NCI-H2196 treated with DMSO at 0.1 percent for 48 hours (cell line): ENCODE measurements around the gene CLDN5.

Experiments
- DNase-seq: peaks from one replicate; lab custom pipeline; 2025; ENCODE audit not compliant: unreplicated experiment; lab: John Stamatoyannopoulos, UW

The CLDN5 gene

GRCh38 chr22:19522881-19523239 is 1.4 kb downstream of the CLDN5 start:
- no peak for DNase-seq

GRCh38 chr22:19522190-19522880 is 1.9 kb downstream of the CLDN5 start:
- DNase-seq, result peak; percentile 12

GRCh38 chr22:19520566-19521305 is 3.5 kb downstream of the CLDN5 start:
- DNase-seq, result no peak

- no peak for DNase-seq
Observed at GRCh38 chr22:19520007-19520406, 4.2 kb downstream of the CLDN5 start.

- no peak for DNase-seq
Observed at GRCh38 chr22:19519041-19519926, 4.9 kb downstream of the CLDN5 start.

- DNase-seq, result no peak
Observed at GRCh38 chr22:19518635-19519034, 5.6 kb downstream of the CLDN5 start.

GRCh38 chr22:19517919-19518611 is 6.1 kb downstream of the CLDN5 start:
- DNase-seq, result no peak

GRCh38 chr22:19517171-19517500 is 7.1 kb downstream of the CLDN5 start:
- DNase-seq, result no peak

GRCh38 chr22:19516378-19517170 is 7.6 kb downstream of the CLDN5 start:
- DNase-seq, result no peak

GRCh38 chr22:19515654-19516377 is 8.4 kb downstream of the CLDN5 start:
- no peak for DNase-seq

- peak; percentile 34 for DNase-seq
Observed at GRCh38 chr22:19514831-19515565, 9.2 kb downstream of the CLDN5 start.

- DNase-seq, result no peak
Observed at GRCh38 chr22:19513823-19514222, 10.4 kb downstream of the CLDN5 start.

GRCh38 chr22:19510919-19511341 is 13.3 kb downstream of the CLDN5 start:
- no peak for DNase-seq

- DNase-seq, result no peak
Observed at GRCh38 chr22:19509923-19510322, 14.3 kb downstream of the CLDN5 start.

GRCh38 chr22:19509191-19509590 is 15.0 kb downstream of the CLDN5 start:
- no peak for DNase-seq

- DNase-seq, result no peak
Observed at GRCh38 chr22:19508024-19508776, 16.0 kb downstream of the CLDN5 start.

- no peak for DNase-seq
Observed at GRCh38 chr22:19507534-19507861, 16.7 kb downstream of the CLDN5 start.

- no peak for DNase-seq
Observed at GRCh38 chr22:19506212-19506611, 18.0 kb downstream of the CLDN5 start.

- no peak for DNase-seq
Observed at GRCh38 chr22:19505735-19506126, 18.5 kb downstream of the CLDN5 start.
